Measurements from ENCODE around the gene CHST5. TPM values are rescaled to one million over a fixed set of nuclear protein-coding genes. Genes with fewer than 3 reads are reported as not detected.
A peak's percentile ranks its signal among the peaks of the same experiment; 100 is the strongest.

Gene CHST5
- total and polyA plus RNA-seq, 2 of the 13 experiments (the other 11 are each of a cell fraction or from before 2014, with no cell fraction given): 0.05 TPM; not detected in 1

DNA sequence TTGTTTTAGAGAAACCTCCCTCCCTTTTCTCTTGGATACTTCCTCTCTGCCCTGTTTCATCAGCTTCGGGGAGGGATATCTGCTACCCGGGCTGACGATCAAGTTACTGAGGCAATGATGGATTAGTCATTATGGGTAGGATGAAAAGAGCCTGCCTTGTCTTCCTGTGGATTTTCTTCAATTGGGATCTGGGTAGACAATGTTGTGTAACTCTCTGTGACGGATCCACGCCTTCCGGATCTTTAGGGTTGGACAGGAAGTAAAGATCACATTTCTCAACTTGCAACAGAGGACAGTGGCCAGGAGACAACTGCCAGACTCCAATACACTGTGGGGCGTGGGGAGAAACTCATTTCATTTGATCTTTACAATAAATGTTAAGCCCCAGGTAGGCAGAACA, 29.3 kb downstream of the CHST5 start (continued):
- TF ChIP-seq, protein P1, sequence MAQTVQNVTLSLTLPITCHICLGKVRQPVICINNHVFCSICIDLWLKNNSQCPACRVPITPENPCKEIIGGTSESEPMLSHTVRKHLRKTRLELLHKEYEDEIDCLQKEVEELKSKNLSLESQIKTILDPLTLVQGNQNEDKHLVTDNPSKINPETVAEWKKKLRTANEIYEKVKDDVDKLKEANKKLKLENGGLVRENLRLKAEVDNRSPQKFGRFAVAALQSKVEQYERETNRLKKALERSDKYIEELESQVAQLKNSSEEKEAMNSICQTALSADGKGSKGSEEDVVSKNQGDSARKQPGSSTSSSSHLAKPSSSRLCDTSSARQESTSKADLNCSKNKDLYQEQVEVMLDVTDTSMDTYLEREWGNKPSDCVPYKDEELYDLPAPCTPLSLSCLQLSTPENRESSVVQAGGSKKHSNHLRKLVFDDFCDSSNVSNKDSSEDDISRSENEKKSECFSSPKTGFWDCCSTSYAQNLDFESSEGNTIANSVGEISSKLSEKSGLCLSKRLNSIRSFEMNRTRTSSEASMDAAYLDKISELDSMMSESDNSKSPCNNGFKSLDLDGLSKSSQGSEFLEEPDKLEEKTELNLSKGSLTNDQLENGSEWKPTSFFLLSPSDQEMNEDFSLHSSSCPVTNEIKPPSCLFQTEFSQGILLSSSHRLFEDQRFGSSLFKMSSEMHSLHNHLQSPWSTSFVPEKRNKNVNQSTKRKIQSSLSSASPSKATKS (CRISPR knock-in tag; IDR thresholded peaks at IDR 0.05): no peak
- TF ChIP-seq MAF1 (CRISPR knock-in tag; IDR thresholded peaks at IDR 0.05; ENCODE audit: borderline replicate concordance) (no peak), FOXM1 (CRISPR knock-in tag; IDR thresholded peaks at IDR 0.05) (no peak), MBD4 (IDR thresholded peaks at IDR 0.05; ENCODE audit: borderline replicate concordance, low read length) (no peak), U2AF1 (optimal IDR thresholded peaks at IDR 0.05; ENCODE audit: low read depth, low read length) (no peak), RAD21 (CRISPR knock-in tag; IDR thresholded peaks at IDR 0.05) (no peak), MTA3 (CRISPR knock-in tag; IDR thresholded peaks at IDR 0.05) (no peak), ASH2L (IDR thresholded peaks at IDR 0.05; ENCODE audit: insufficient read length, low read depth, low read length) (no peak), ZSCAN22 (CRISPR knock-in tag; IDR thresholded peaks at IDR 0.05) (no peak), ZNF496 (CRISPR knock-in tag; IDR thresholded peaks at IDR 0.05; ENCODE audit: insufficient replicate concordance) (no peak), CAMTA2 (CRISPR knock-in tag; IDR thresholded peaks at IDR 0.05; ENCODE audit: borderline replicate concordance) (no peak), KDM6A (CRISPR knock-in tag; IDR thresholded peaks at IDR 0.05; ENCODE audit: low read depth) (no peak), ZNF766 (CRISPR knock-in tag; IDR thresholded peaks at IDR 0.05; ENCODE audit: borderline replicate concordance) (no peak), TP53 (CRISPR knock-in tag; conservative IDR thresholded peaks at IDR 0.05) (no peak), NR2F2 (IDR thresholded peaks at IDR 0.05; ENCODE audit: borderline replicate concordance, low read depth) (no peak), ZNF446 (CRISPR knock-in tag; IDR thresholded peaks at IDR 0.05) (no peak), ARHGAP35 (CRISPR knock-in tag; IDR thresholded peaks at IDR 0.05; ENCODE audit: borderline replicate concordance) (no peak), POGZ (CRISPR knock-in tag; IDR thresholded peaks at IDR 0.05) (peak; percentile 61; the same call in 1 of the 2 replicates), ZNF674 (CRISPR knock-in tag; IDR thresholded peaks at IDR 0.05; ENCODE audit: low read depth) (no peak), NR2F6 (IDR thresholded peaks at IDR 0.05) (no peak), NR2F6 (CRISPR knock-in tag; IDR thresholded peaks at IDR 0.05) (peak; percentile 48; the same call in 1 of the 2 replicates), FOXA3 (CRISPR knock-in tag; IDR thresholded peaks at IDR 0.05) (peak; percentile 67), ZNF251 (CRISPR knock-in tag; IDR thresholded peaks at IDR 0.05) (no peak)
- TF ChIP-seq, protein P2, sequence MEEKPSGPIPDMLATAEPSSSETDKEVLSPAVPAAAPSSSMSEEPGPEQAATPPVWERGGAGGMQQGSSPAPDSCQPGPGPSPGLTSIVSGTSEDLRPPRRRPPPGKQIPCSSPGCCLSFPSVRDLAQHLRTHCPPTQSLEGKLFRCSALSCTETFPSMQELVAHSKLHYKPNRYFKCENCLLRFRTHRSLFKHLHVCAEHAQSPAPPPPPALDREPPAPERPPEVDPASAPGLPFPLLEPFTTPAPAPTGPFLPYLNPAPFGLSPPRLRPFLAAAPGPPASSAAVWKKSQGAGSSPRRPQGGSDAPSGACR (CRISPR knock-in tag; IDR thresholded peaks at IDR 0.05): no peak
- TF ChIP-seq, protein P3, sequence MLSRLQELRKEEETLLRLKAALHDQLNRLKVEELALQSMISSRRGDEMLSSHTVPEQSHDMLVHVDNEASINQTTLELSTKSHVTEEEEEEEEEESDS (CRISPR knock-in tag; IDR thresholded peaks at IDR 0.05; ENCODE audit: borderline replicate concordance): no peak
- TF ChIP-seq, protein P4, sequence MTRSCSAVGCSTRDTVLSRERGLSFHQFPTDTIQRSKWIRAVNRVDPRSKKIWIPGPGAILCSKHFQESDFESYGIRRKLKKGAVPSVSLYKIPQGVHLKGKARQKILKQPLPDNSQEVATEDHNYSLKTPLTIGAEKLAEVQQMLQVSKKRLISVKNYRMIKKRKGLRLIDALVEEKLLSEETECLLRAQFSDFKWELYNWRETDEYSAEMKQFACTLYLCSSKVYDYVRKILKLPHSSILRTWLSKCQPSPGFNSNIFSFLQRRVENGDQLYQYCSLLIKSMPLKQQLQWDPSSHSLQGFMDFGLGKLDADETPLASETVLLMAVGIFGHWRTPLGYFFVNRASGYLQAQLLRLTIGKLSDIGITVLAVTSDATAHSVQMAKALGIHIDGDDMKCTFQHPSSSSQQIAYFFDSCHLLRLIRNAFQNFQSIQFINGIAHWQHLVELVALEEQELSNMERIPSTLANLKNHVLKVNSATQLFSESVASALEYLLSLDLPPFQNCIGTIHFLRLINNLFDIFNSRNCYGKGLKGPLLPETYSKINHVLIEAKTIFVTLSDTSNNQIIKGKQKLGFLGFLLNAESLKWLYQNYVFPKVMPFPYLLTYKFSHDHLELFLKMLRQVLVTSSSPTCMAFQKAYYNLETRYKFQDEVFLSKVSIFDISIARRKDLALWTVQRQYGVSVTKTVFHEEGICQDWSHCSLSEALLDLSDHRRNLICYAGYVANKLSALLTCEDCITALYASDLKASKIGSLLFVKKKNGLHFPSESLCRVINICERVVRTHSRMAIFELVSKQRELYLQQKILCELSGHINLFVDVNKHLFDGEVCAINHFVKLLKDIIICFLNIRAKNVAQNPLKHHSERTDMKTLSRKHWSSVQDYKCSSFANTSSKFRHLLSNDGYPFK (CRISPR knock-in tag; IDR thresholded peaks at IDR 0.05; ENCODE audit: borderline replicate concordance): no peak
- TF ChIP-seq, protein P5, sequence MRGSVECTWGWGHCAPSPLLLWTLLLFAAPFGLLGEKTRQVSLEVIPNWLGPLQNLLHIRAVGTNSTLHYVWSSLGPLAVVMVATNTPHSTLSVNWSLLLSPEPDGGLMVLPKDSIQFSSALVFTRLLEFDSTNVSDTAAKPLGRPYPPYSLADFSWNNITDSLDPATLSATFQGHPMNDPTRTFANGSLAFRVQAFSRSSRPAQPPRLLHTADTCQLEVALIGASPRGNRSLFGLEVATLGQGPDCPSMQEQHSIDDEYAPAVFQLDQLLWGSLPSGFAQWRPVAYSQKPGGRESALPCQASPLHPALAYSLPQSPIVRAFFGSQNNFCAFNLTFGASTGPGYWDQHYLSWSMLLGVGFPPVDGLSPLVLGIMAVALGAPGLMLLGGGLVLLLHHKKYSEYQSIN (CRISPR knock-in tag; IDR thresholded peaks at IDR 0.05; ENCODE audit: borderline replicate concordance): no peak

Measured in HepG2 (cell line).